DMS79 (cell line): Measurements from ENCODE around the gene ELF2.
"Not testable (repeated sequence)": the region's sequence is repeated elsewhere in the genome, so short reads cannot be mapped to it uniquely, and the experiment has no call there.

Source experiments
- DNase-seq: peaks from one replicate; lab custom pipeline; 2025; lab: John Stamatoyannopoulos, UW

The ELF2 gene

DNA sequence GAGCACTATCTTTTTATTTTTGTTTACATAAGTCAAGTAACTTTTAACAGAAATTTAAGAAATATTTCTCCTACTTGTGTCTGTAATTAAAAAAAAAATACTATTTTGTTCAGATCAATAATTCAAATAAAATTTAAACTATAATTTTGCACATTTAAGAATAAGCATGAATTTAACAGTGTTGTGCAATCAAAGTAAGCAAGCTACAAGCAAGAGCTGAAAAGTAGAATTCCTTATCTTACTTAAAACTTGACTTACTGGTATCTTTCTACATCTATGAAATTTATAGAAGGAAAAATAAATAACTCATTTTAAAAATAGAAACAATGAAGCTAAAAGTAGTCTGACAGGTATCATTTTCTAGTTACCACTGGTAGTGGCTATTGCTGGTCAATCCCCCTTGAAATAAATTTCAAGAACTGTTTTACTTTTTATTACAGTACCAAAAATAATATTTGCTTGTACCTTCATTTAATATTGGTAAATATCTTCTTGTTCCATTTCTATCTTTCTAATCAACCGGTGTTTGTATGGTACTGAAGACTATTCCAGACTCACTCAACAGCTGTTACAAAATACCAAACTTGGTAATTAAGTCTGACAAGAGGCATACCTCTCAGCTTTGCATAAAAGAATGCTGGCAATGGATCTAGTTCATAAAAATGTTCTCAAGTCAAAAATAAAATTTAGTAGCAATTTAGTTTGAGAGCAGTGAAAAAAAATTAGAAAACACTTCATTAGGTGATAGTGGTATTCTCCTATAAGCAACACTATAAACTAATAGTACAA lies 99.3 kb downstream of the ELF2 start:
- DNase-seq = no peak

DNA sequence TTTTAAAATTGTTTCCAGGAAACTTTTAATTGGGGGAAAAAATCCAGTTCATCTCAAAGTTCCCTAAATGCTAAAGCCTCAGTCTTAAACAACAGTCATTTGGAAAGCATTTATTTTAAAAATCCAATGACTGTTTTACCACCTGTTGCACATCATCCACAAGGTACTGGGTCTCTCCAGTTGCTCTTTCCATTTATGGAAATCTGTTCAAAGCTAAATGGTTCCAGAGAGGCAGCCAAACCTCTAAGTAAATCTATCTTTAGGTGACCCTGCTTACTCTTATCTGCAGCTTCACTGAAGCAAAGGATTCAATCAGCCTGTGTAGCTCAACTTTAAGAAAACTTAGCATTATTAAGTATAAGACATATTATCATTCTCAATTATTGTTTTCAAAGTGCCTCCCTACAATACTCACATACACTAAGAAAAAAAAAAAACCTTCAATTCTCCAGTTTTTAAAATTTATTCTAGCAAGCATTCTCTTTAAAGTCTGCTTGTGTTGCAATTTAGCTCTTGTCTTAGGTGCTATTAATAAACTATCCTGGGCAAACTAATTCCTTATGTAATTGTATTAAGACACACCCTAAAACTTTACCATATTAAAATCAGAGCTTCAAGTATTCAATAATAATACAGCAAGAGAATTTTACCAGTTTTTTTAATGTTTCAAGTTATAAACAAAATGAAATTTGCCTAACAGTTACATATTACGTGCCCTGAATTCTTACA lies 100.8 kb downstream of the ELF2 start:
- DNase-seq = no peak

DNA sequence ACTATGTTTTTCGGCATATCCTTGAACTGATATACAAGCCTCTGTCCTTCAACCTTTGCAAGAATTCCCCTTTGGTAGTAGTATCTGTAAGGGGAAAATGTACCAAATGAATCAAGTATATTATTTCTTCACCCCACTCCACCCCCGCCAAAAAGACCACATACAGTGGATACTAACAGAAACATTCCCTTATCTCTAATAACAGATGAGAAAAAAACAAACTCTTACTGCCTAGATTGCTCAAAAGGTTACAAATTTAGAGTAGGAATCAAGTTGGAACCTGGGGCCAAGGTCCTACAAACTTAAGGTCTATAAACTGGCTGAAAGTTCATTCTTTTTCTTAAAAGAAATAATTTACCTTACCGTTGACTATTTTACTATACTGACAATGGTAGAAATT lies 116.4 kb downstream of the ELF2 start:
- no peak for DNase-seq

DNA sequence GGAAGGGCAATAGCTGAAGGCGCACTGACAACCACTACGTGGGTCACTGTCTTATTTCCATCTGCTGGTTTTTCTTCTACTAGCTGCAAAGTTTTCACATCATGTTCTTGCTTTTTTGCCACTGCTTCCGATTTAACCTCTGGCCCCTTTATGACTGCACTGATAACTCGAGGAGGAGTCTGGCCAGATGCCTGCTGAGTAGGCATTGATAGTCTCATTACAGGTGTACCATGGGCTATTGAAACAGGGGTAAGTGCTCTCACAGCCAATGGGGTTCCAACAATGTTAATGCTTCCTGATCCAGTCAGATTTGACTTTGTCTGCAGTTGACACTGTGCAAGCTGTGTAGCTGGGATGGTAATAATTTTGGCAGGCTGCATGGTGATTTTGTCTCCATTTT lies 118.0 kb downstream of the ELF2 start:
- DNase-seq = not testable (repeated sequence)

DNA sequence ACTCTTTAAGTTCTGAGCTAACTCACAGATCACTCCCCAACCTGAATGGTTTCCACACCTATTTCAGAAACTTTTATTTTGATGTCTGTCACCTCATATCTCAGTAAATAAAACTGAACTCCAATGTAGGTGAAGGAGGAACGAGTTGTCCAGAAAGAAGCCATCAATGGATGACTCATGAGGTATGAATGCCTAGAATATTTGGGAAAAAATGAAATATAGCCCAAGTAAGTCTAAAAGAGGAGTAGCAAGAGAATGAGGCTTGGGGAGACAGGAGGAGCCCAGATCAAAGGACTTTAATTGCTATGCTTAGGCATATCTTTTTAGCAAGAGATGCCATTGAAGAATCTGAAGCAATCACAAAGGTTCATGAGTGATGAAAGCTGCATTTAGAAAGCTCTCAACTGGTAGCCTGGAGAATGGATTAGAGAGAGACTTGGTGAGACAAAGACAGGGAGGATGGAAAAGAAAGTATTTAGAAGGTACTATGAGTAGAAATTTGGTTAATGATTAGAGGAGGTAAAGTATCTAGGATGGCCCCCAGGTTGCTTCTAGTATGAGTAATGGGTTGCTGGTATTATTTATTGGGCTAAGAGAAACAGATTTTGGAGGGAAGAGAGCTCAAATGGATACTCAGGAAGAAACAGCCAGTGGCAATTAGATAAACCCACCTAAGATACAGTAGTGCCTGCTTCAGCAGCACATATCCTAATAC lies 122.1 kb downstream of the ELF2 start:
- DNase-seq = no peak

DNA sequence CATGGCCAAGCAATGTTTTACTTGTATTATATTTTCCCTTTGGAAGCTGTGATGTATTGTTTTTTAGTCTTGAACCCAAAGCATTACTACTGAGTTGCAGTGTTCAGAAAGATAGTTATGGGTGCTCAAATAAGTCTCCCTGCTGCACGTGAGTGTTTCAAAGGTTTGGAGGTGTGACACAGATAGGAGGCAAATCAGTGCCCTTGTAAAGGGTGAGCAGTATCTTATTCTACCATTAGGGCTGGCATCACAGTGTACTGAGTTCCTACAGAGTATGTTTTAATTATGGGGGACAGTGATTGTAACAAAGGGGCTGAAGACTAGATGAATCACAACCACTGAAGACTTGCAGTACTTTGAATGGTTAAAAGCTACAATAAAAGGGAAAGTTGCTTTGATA lies 123.1 kb downstream of the ELF2 start:
- DNase-seq = no peak

DNA sequence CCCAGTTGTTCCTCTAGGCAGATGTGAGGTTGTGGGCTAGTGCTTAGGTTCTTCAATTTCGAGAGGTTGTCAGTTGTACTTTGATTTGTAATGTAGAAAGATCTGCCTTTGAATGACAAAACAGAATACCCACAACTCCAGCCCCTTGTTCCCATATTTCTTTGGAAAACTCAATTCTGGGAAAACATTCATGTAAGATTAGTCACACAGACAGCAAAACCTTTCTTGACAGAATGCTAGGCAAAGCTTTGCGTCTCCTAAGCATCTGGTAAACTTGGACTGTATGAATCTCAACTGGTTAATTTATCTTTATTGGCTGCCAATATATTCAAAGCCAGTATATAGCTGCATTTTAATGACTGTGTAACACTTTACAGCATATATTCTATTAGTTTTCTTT lies 126.6 kb downstream of the ELF2 start:
- DNase-seq = no peak

DNA sequence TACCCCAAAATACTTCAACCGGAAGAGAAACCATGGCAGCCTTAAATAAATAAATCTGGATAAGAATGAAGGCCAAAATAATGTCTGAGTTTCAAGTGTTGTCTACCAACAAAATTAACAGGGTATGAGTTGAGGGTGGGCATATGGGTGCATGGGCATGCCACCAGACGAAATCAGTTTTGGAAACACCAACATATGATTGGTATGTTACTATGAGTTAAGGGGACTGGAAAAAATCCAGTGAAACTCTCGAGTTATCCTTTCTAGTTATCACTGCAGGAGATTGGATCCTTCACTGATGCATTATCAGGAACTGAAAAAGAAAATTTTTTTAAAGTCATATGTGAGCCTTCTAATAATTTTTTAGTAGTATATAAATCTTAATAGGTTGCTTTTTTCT lies 129.0 kb downstream of the ELF2 start:
- DNase-seq = no peak

DNA sequence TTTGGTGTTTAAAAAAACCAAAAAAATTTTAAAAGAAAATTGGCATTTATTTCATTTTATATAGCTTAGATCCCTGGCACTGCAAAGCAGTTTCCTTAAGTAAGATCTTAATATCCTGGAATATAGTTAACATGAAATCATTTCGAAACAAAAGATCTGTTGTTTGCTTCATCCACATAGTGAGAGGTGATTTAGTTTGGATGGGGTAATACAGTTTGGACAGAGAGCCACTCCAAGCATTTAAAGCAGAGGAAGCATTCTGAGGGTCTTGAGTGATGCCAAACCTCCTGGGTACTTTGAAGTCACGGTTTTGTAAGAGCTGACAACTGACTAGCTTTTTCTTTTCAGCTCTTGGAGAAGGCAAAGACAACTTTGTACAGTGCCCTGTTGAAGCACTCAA lies 132.7 kb downstream of the ELF2 start:
- DNase-seq = no peak

DNA sequence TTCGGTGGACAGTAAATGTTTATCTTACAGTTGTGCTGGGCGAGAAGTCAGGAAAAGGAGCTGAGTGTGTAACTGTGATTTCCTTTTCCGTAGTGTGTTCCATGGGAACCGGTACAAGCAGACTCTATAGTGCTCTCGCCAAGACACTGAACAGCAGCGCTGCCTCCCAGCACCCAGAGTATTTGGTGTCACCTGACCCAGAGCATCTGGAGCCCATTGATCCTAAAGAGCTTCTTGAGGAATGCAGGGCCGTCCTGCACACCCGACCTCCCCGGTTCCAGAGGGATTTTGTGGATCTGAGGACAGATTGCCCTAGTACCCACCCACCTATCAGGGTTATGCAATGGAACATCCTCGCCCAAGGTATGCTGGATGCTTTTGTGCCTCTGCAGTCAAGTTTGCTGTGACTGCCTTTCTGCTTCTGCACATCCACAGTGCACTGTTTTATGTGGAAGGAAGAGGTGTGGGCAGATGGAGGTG lies 134.0 kb downstream of the ELF2 start:
- no peak for DNase-seq

DNA sequence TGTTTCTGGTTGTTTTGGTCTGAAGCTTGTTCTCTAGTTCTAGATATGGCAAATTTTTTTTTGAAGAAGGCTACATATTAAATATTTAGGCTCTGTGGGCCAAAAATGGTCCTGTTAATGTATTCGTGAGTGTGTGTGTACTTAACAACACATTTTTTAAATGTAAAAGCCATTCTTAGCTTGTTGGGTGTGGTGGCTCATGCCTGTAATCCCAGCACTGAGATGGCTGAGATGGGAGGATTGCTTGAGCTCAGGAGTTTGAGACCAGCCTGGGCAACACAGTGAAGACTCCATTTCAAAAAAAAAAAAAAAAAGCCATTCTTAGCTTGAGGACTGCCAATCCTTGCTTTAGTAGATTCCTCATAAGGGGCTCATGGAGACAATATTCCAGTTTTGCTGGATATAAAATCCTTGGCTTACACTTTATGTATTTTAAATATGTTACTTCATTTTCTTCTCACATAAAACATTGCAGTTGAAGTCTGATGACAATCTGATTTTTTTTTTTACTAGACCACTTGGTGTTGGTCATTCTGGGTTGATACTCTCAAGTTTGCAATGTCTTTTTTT lies 138.1 kb downstream of the ELF2 start:
- DNase-seq = no peak

DNA sequence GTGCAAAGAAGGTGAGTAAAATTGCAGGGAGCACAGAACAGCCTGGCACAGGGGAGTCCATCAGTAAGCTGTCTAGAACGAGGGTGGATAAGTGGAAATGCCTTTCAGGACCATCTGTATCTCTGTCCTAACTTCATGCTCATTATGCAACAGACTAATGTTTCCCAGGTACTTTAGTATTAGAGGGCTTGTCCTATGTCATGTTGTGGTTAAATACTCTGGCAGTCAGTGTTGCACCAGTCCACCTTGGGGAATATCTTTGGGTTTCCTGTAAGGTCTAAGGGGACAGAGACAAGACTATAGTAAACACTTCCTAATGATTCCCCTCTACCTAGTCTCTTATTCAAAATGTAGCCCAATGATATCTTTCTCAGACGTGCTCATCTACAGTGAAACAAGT lies 140.1 kb downstream of the ELF2 start:
- DNase-seq = no peak

DNA sequence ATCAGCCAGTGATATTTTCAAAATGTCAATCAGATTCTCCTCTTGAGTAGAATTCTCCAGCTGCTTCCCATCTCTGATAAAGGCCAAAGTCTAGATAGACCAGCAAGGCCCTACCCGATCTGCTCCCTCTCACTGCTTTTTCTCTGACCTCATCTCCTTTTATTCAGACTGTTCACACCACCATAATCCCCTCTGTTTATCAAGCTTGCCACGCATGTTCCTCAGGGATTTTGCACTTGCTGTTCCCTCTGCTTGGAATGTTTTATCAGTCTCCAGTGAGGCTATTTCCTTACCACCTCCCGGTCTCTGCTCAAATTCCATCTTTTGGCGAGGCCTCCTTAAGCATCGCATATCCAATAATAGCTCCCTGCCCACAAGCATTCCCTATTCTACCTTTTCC lies 141.4 kb downstream of the ELF2 start:
- no peak for DNase-seq

DNA sequence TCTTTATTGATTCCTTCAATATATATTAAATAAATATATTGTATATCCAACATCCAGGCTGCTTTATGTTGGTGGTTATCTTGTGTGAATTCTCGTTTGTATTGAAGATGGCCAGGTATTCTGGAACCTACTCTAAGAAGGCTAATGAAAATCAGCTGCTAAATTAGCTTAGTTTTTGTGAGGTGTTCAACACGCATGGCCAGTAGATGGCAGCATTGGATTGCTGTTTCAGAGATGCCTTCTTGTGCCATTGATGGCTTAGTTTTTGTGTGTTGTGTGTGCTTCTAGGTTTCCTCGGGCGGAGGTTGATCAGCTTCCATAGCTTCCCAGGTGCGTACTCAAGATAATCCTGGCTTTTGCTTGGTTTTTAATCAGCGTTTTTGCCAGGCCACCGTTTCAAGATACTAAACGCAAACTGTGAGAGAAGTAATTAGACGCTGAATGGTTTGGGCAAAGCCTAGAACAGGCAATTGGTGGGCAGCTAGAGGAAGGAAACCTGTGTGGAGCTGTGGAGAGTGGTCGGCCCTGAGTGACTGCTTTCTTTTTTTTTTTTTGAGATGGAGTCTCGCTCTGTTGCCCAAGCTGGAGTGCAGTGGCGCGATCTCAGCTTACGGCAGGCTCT lies 146.3 kb downstream of the ELF2 start:
- DNase-seq = peak; percentile 32

DNA sequence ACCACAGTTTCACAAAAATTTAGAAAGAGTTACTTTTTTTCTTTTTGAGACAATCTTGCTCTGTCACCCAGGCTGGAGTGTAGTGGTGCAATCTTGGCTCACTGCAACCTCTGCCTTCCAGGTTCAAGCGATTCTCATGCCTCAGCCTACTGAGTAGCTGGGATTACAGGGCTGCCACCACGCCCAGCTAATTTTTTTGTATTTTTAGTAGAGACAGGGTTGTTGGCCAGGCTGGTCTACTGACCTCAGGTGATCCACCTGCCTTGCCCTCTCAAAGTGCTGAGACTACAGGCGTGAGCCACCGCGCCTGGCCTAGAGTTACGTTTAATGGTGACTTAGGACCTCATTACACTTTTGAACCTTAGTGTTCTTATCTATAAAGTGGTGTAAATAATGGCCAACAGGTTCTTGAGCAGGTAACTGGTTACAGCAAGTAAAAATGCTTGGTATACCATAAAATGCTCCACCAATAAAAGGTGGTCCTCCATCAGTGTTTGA lies 147.1 kb downstream of the ELF2 start:
- DNase-seq = not testable (repeated sequence)

DNA sequence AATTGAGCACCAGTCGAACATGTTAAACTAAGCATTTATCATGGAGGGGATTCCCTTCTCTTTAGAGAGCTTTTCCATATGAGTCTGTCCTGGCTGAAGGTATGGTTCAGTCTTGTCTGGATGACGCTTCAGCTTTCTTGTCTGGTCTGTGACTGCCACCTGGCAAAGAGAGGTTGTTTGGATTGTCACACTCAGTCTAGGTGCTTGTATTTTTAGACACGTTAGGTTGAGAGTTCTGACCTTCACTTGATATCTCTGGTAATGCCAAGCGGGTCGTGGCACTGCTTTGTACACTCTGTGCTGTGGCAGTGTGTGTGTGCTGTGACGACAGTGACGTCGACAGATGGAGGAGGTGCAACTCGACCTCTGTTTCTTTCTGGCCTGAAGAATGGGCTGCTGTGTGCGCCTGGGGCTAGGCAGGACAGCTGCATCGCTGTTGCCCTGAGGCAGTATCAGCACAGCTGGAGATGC lies 148.8 kb downstream of the ELF2 start:
- no peak for DNase-seq

DNA sequence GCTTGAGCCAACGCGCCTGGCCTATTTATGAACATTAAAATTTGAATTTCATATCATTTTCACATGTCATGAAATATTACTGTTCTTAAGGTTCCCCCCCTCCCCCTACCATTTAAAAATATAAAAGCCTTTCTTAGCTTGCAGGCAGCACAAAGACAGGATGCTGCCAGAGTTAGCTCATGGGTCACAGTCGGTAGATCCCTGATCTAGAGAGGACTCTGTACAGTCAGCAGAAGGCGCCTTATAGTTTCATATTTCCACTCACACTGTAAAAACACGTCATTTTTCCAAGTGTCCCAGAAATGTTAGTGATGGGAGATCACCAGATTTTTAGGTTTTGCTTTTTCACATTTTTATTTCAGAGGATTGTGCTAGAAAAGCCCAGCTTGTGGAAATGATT lies 149.2 kb downstream of the ELF2 start:
- DNase-seq = no peak

DNA sequence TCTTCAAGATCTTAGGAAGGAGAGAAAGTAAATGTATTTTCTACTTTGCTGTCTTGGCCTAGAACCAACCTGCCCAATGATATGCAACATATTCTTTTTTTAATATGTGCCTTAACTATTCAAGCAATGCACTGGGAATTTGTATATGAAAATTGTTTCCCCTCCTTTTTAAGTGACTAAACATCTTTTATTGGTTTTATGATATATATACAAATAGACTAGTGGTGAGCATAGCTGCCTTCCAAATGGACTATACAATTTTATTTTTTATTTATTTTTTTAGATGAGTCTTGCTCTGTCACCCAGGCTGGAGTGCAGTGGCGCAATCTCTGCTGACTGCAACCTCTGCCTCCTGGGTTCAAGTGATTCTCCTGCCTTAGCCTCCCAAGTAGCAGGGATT lies 151.2 kb downstream of the ELF2 start:
- DNase-seq = no peak

DNA sequence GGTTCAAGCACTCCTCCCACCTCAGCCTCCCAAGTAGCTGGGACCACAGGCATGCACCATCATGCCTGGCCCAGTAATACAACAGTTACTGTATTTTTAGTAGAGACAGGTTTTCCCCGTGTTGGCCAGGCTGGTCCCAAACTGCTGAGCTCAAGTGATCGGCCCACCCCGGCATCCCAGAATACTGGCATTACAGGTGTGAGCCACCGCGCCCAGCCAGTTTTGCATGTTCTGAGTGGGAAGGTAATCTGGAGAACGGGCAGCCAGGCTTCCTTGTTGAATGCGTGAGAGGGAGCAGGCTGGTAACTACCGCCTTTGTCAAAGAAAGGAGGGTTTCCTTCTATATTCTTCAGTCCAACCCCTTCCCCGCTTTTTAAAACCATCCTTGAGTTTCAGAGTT lies 152.3 kb downstream of the ELF2 start:
- no peak for DNase-seq

DNA sequence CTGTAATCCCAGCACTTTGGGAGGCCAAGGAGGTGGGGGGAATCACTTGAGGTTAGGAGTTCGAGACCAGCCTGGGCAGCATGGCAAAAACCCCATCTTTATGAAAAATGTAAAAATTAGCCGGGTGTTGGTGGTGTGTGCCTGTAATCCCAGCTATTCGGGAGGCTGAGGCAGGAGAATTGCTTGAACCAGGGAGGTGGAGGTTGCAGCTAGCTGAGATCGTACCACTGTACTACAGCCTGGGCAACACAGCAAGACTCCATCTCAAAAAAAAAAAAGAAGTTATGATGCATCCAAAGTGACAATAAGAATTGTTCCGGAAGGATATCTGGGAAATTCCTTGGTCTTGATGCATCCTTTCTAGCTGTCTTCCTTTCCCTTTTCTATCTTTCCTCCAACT lies 154.2 kb downstream of the ELF2 start:
- no peak for DNase-seq

DNA sequence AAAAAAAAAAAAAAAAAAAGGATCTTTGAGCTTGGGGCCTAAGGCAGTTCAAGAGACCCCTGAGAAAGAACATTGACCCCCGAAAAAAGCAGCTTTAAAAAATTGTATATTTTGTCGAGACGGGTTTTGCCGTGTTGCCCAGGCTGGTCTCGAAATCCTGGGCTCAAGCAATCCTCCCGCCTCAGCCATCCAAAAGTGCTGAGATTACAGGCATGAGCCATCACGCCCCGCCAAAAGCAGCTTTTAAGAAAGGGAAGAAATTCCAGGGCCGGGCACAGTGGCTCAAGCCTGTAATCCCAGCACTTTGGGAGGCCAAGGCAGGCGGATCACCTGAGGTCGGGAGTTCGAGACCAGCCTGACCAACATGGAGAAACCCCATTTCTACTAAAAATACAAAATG lies 155.9 kb downstream of the ELF2 start:
- DNase-seq = not testable (repeated sequence)

DNA sequence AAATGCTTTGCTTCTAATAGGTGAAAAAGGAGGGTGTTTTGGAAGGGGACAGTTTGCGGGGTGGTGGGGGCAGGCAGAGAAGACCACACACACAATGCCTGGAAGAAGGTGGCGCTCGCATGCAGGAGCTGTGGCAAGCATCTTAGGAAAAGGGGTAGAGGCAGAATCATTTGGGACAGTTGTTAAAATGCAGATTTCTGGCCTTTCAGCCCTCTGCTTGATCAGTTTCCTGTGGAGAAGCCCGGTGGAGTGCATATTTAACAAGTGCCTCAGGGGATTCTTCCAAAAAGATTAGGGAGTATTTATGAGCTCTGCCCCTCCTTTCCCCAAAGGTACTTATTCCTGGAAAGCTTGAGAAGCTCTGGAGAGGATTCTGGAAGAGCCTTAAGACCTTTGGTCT lies 156.6 kb downstream of the ELF2 start:
- no peak for DNase-seq
